HG03095 (cell line): ENCODE results near the gene RO60.
A peak's percentile ranks its signal among the peaks of the same experiment; 100 is the strongest.

Experiments used
- ATAC-seq: cut with Tn5 transposase; IDR thresholded peaks from one replicate; pipeline ENCODE4 v1.9.1; 2021; ENCODE audit warnings: moderate library complexity; ENCODE audit not compliant: unreplicated experiment

The RO60 gene

GRCh38 chr1:193060406-193060805 lies 994 bp downstream of the RO60 start:
- no peak for ATAC-seq

- ATAC-seq, result no peak
These were observed 1.5 kb downstream of the RO60 start for GRCh38 chr1:193060938-193061337.

- no peak for ATAC-seq
These were observed 3.5 kb downstream of the RO60 start for GRCh38 chr1:193062698-193063463.

- ATAC-seq, result no peak
These were observed 6.5 kb downstream of the RO60 start for GRCh38 chr1:193065954-193066353.

DNA sequence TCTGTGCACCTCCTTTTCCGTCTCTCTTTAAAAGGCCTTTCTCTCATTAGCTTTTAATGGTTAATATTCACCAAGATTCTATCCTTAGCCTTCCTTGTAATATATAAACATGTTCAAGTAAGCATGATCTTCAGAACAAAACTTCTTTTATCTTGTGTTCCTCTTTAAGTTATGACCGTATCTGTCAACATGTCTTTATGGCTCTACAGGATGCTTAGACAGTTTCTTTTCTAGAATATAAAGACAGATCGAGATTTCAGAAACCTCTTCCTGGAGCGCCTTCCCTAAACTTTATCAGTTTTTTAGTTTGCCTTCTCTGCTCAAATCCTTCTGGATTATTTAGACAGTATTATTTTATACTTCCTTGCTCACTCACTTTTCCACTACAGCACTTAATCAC lies 7.2 kb downstream of the RO60 start:
- ATAC-seq, result no peak

- ATAC-seq, result no peak
These were observed 8.6 kb downstream of the RO60 start for GRCh38 chr1:193068013-193068412.

DNA sequence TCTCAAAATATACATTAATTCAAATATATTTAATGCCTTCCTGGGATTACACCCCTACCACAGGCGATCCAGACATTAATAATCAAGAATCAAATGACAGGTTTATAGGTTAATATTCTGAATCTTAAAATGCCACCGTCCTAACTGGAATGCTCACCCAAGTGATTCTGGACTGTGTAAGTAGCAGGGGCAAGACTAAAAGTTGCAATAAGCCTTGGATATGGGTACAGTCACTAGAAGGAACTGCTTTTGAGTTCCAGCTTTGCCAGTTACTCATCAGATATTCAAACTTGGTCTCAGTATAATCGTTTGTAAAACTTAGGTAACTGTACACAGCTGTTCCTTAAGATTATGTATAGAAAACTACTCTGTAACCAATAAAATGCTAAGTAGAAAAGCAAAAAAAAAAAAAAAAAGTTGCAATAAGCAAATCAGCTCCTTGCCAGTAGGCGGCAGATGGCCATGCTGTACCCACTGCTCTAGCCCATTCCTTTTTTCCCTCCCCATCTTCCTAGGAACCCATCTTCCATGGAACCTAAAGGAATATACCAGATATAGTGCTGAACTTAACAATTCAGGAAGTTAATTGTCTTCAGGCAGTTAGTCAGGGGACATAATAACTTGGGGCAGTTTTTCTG lies 10.5 kb downstream of the RO60 start:
- ATAC-seq, result no peak

GRCh38 chr1:193070386-193070753 lies 11.0 kb downstream of the RO60 start:
- peak; percentile 35 for ATAC-seq

GRCh38 chr1:193070942-193071341 lies 11.5 kb downstream of the RO60 start:
- peak; percentile 54 for ATAC-seq

DNA sequence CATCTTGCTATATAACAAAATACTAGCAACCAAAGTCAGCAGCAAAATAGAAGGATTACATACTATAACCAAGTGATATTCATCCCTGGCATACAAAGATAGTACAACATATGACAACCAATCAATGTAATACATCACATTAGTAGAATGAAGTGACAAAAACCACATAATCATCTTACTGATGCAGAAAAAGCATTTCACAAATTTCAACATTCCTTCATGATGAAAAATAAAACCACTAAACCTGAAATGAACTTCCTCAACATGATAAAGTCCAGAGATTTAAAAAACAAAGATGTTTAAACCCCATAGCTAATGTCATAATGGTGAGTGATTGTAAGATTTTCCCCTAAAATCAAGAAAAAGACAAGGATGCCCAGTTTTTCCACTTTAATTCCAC lies 18.6 kb downstream of the RO60 start:
- no peak for ATAC-seq

GRCh38 chr1:193079187-193079586 lies 19.8 kb downstream of the RO60 start:
- ATAC-seq, result no peak

DNA sequence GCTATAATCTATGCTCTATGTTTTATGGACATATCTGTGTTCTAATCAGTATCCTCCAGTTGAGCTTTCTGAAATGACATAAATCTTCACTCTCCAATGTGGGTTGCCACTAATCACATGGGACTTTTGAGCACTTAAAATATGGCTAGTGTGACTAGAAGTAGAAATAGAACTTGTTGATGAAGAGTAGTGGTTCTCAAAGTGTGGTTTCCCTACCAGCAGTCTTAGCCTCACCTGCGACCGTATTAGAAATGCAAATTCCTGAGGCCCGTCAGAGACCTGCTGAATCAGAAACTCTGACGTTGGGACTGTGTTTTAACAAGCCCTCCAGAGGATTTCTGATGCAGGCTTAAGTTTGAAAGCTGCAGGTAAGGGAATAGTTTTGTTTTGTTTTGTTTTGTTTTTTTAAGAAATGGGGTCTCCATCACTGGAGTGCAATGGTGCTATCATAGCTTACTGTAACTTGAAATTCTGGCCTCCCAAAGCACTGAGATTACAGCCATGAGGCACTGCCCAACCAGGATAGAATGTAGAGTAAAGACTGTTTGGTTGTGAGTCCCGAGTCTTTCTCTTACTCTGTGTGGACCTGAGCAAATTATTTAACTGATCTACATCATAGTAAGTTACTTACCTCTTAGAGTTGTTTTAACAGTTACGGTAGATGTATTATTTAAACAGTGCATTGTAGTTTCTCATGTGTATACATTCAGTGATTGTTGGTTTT lies 24.1 kb downstream of the RO60 start:
- peak; percentile 98 for ATAC-seq

- no peak for ATAC-seq
These were observed 25.9 kb downstream of the RO60 start for GRCh38 chr1:193085263-193085662.

- no peak for ATAC-seq
These were observed 26.9 kb downstream of the RO60 start for GRCh38 chr1:193086342-193086741.

DNA sequence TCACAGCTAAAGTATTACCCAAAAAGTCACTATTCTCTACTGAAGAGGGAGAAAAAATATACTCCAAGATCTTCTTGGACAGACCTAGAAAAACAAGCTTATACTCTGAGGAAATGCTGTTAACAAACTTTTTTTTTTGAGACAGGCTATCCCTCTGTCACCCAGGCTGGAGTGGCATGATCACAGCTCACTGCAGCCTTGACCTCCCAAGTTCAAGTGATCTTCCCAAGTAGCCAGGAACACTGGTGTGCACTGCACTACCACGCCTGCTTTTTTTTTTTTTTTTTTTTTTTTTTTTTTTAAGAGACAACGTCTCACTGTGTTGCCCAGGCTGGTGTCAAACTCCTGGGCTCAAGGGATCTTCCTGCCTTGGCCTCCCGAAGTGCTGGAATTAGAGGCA lies 28.5 kb downstream of the RO60 start:
- ATAC-seq, result no peak

GRCh38 chr1:193090865-193091264 lies 31.5 kb downstream of the RO60 start:
- ATAC-seq, result no peak

DNA sequence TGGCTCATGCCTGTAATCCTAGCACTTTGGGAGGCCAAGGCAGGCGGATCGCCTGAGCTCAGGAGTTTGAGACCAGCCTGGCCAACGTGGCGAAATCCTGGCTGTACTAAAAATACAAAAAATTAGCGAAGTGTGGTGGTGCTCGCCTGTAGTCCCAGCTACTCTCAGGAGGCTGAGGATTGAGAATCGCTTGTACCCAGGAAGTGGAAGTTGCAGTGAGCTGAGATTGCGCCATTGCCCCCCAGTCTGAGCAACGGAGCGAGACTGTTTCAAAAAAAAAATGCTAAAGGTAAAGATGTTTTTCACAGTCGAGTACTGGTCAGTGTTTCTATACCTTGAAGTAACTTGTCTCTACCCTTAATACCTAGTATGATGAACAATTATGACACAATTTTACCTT lies 34.7 kb downstream of the RO60 start:
- ATAC-seq, result no peak

DNA sequence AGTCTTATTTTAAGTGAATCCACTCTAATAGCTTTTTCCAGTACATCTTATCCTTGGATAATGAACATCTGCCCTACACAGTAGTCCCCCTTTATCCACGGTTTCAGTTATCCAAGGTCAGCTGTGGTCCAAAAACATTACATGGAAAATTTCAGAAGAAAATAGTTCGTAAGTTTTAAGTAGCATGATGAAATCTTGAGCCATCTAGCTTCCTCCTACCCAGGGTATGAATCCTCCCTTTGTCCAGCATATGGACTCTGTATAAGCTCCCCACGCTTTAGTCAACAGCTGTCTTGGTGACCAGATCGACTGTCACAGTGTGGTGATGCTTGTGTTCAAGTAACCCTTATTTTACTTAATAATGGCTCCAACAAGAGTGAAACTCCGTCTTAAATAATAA lies 43.2 kb downstream of the RO60 start:
- ATAC-seq, result no peak

- peak; percentile 1 for ATAC-seq
These were observed 44.5 kb downstream of the RO60 start for GRCh38 chr1:193103759-193104501.

DNA sequence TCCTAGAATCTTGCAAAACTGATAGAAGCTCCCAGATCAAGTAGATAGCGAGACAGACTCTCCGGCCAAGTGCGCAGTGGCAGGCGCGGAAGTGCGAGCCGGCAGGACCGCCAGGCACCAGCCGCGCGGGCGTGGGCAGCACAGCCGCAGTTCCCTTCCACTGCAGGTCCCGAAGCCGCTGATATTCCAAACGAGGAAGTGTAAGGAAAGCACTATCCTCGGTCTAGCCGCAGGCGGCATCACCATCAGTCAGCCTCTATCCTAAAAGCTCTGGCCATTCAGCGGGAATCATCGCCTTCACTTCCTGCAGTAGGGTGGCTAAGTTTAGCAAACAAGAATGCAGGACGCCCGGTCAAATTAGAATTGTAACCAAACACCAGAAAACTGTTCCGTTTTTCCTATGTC lies 45.1 kb downstream of the RO60 start:
- peak; percentile 39 for ATAC-seq
